Breast epithelium (tissue), 3 donors: ENCODE measurements around the gene NDUFAF8.

Experiments used
- POLR2A ChIP-seq: fragments of 450-650 bp; IDR thresholded peaks from one replicate; pipeline ENCODE4 v1.6.1; 2016; ENCODE audit warnings: antibody characterized with exemption, mild to moderate bottlenecking, moderate library complexity
- POLR2AphosphoS5 ChIP-seq, 3 donors: sonication (generic); formaldehyde crosslinking; IDR thresholded peaks; one replicate each; pipeline ENCODE4 v1.6.1; 2017; ENCODE audit warnings: antibody characterized with exemption in 3 of 3
- TF ChIP-seq, protein P1 (sequence below), 3 donors: fragments of 450-650 bp; IDR thresholded peaks; one replicate each; pipeline ENCODE4 v1.5.1; 2016 to 2017; ENCODE audit warnings: antibody characterized with exemption in 3 of 3, mild to moderate bottlenecking in 3 of 3, moderate library complexity in 3 of 3

DNA sequence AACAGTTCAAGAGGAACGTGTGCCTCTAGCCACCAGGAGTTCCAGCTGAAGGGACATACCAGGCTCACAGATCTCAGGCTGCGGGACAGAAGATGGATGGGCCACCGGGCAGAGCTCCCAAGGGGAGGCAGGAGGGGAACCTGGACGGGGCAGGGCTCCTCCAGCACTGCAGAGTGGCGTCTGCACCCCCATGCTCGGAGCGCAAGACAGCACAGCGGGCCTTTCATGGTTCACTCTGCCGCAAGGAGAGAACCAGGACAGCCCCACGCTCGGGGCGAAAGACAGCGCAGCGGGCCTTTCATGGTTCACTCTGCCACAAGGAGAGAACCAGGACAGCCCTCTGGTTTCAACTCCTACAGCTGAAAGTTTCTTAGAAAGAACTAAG is 35.3 kb downstream of the NDUFAF8 start:
- TF ChIP-seq, protein P1, sequence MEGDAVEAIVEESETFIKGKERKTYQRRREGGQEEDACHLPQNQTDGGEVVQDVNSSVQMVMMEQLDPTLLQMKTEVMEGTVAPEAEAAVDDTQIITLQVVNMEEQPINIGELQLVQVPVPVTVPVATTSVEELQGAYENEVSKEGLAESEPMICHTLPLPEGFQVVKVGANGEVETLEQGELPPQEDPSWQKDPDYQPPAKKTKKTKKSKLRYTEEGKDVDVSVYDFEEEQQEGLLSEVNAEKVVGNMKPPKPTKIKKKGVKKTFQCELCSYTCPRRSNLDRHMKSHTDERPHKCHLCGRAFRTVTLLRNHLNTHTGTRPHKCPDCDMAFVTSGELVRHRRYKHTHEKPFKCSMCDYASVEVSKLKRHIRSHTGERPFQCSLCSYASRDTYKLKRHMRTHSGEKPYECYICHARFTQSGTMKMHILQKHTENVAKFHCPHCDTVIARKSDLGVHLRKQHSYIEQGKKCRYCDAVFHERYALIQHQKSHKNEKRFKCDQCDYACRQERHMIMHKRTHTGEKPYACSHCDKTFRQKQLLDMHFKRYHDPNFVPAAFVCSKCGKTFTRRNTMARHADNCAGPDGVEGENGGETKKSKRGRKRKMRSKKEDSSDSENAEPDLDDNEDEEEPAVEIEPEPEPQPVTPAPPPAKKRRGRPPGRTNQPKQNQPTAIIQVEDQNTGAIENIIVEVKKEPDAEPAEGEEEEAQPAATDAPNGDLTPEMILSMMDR (IDR thresholded peaks at IDR 0.05), result no peak
- no peak for TF ChIP-seq POLR2A
- no peak for TF ChIP-seq POLR2AphosphoS5 (IDR thresholded peaks at IDR 0.05)
